ENCODE measurements around the gene RNF217.

The RNF217 gene

GRCh38 chr6:125013938-125014660 lies 51.9 kb downstream of the RNF217 start:
- Histone ChIP-seq H3K4me3 (ENCODE audit: insufficient read depth, low read depth, low read length) (no peak overlapping the region), H3K27me3 (ENCODE audit: control insufficient read depth, insufficient read depth, low read length, poor library complexity, severe bottlenecking) (no peaks in the 10 kb centered on the region), H3K4me1 (ENCODE audit: control insufficient read depth, insufficient read depth, low read length) (no peaks in the 10 kb centered on the region), H3K9me3 (ENCODE audit: control insufficient read depth, low read length) (no peaks in the 10 kb centered on the region), H3K27ac (ENCODE audit: insufficient read depth, low read depth, low read length, poor library complexity, severe bottlenecking) (no peak overlapping the region), H3K36me3 (ENCODE audit: control insufficient read depth, insufficient read depth, low read length) (no peaks in the 10 kb centered on the region)
- 95% methylated on average over 2 of the region's 2 CpGs; no CpG with 5 or more reads in 1 of the 2 experiments for WGBS, 2 experiments

GRCh38 chr6:125014661-125014957 lies 52.4 kb downstream of the RNF217 start:
- H3K36me3 ChIP-seq (ENCODE audit: control insufficient read depth, insufficient read depth, low read length): no peaks in the 10 kb centered on the region
- no peak overlapping the region for H3K27ac ChIP-seq (ENCODE audit: insufficient read depth, low read depth, low read length, poor library complexity, severe bottlenecking)
- no peak overlapping the region for H3K4me3 ChIP-seq (ENCODE audit: insufficient read depth, low read depth, low read length)
- H3K27me3 ChIP-seq (ENCODE audit: control insufficient read depth, insufficient read depth, low read length, poor library complexity, severe bottlenecking): no peaks in the 10 kb centered on the region
- no peaks in the 10 kb centered on the region for H3K9me3 ChIP-seq (ENCODE audit: control insufficient read depth, low read length)
- H3K4me1 ChIP-seq (ENCODE audit: control insufficient read depth, insufficient read depth, low read length): no peaks in the 10 kb centered on the region

- H3K9me3 ChIP-seq (ENCODE audit: control insufficient read depth, low read length): no peaks in the 10 kb centered on the region
- no peak overlapping the region for H3K27ac ChIP-seq (ENCODE audit: insufficient read depth, low read depth, low read length, poor library complexity, severe bottlenecking)
- no peaks in the 10 kb centered on the region for H3K4me1 ChIP-seq (ENCODE audit: control insufficient read depth, insufficient read depth, low read length)
- H3K4me3 ChIP-seq (ENCODE audit: insufficient read depth, low read depth, low read length): no peak overlapping the region
- H3K36me3 ChIP-seq (ENCODE audit: control insufficient read depth, insufficient read depth, low read length): no peaks in the 10 kb centered on the region
- H3K27me3 ChIP-seq (ENCODE audit: control insufficient read depth, insufficient read depth, low read length, poor library complexity, severe bottlenecking): no peaks in the 10 kb centered on the region
- 96% methylated on average over 2 of the region's 4 CpGs; no CpG with 5 or more reads in 1 of the 2 experiments for WGBS, 2 experiments
Measured at GRCh38 chr6:125015152-125015551, 52.9 kb downstream of the RNF217 start.

- Histone ChIP-seq H3K27me3 (ENCODE audit: control insufficient read depth, insufficient read depth, low read length, poor library complexity, severe bottlenecking) (no peaks in the 10 kb centered on the region), H3K36me3 (ENCODE audit: control insufficient read depth, insufficient read depth, low read length) (no peaks in the 10 kb centered on the region), H3K4me3 (ENCODE audit: insufficient read depth, low read depth, low read length) (no peak overlapping the region)
Measured at GRCh38 chr6:125018136-125018535, 55.9 kb downstream of the RNF217 start.

GRCh38 chr6:125019281-125019680 lies 57.0 kb downstream of the RNF217 start:
- H3K4me1 ChIP-seq (ENCODE audit: control insufficient read depth, insufficient read depth, low read length): no peaks in the 10 kb centered on the region
- H3K4me3 ChIP-seq (ENCODE audit: insufficient read depth, low read depth, low read length): no peak overlapping the region
- H3K36me3 ChIP-seq (ENCODE audit: control insufficient read depth, insufficient read depth, low read length): no peaks in the 10 kb centered on the region
- 92 to 93% methylated on average over 1 of the region's 2 CpGs for WGBS, 2 experiments
- H3K9me3 ChIP-seq (ENCODE audit: control insufficient read depth, low read length): no peaks in the 10 kb centered on the region
- no peak overlapping the region for H3K27ac ChIP-seq (ENCODE audit: insufficient read depth, low read depth, low read length, poor library complexity, severe bottlenecking)
- H3K27me3 ChIP-seq (ENCODE audit: control insufficient read depth, insufficient read depth, low read length, poor library complexity, severe bottlenecking): no peaks in the 10 kb centered on the region

More at GRCh38 chr6:125018136-125018535, 55.9 kb downstream of the RNF217 start:
- Histone ChIP-seq H3K4me1 (ENCODE audit: control insufficient read depth, insufficient read depth, low read length) (no peaks in the 10 kb centered on the region), H3K27ac (ENCODE audit: insufficient read depth, low read depth, low read length, poor library complexity, severe bottlenecking) (no peak overlapping the region), H3K9me3 (ENCODE audit: control insufficient read depth, low read length) (no peaks in the 10 kb centered on the region)

- Histone ChIP-seq H3K36me3 (ENCODE audit: control insufficient read depth, insufficient read depth, low read length) (no peaks in the 10 kb centered on the region), H3K9me3 (ENCODE audit: control insufficient read depth, low read length) (no peaks in the 10 kb centered on the region), H3K27me3 (ENCODE audit: control insufficient read depth, insufficient read depth, low read length, poor library complexity, severe bottlenecking) (no peaks in the 10 kb centered on the region), H3K4me3 (ENCODE audit: insufficient read depth, low read depth, low read length) (no peak overlapping the region), H3K27ac (ENCODE audit: insufficient read depth, low read depth, low read length, poor library complexity, severe bottlenecking) (no peak overlapping the region), H3K4me1 (ENCODE audit: control insufficient read depth, insufficient read depth, low read length) (no peaks in the 10 kb centered on the region)
- WGBS, 2 experiments: 73 to 87% methylated on average over 4 to 6 of the region's 6 CpGs
Measured at GRCh38 chr6:125019918-125020317, 57.7 kb downstream of the RNF217 start.

- Histone ChIP-seq H3K27me3 (ENCODE audit: control insufficient read depth, insufficient read depth, low read length, poor library complexity, severe bottlenecking) (no peaks in the 10 kb centered on the region), H3K9me3 (ENCODE audit: control insufficient read depth, low read length) (no peaks in the 10 kb centered on the region), H3K36me3 (ENCODE audit: control insufficient read depth, insufficient read depth, low read length) (no peaks in the 10 kb centered on the region), H3K27ac (ENCODE audit: insufficient read depth, low read depth, low read length, poor library complexity, severe bottlenecking) (no peak overlapping the region), H3K4me1 (ENCODE audit: control insufficient read depth, insufficient read depth, low read length) (no peaks in the 10 kb centered on the region), H3K4me3 (ENCODE audit: insufficient read depth, low read depth, low read length) (no peak overlapping the region)
- WGBS, 2 experiments: 51 to 65% methylated on average over 2 to 3 of the region's 4 CpGs
Measured at GRCh38 chr6:125020385-125020784, 58.1 kb downstream of the RNF217 start.

GRCh38 chr6:125022391-125022989 lies 60.3 kb downstream of the RNF217 start:
- Histone ChIP-seq H3K4me3 (ENCODE audit: insufficient read depth, low read depth, low read length) (no peak overlapping the region), H3K36me3 (ENCODE audit: control insufficient read depth, insufficient read depth, low read length) (no peaks in the 10 kb centered on the region), H3K9me3 (ENCODE audit: control insufficient read depth, low read length) (no peaks in the 10 kb centered on the region), H3K4me1 (ENCODE audit: control insufficient read depth, insufficient read depth, low read length) (no peaks in the 10 kb centered on the region), H3K27me3 (ENCODE audit: control insufficient read depth, insufficient read depth, low read length, poor library complexity, severe bottlenecking) (no peaks in the 10 kb centered on the region), H3K27ac (ENCODE audit: insufficient read depth, low read depth, low read length, poor library complexity, severe bottlenecking) (no peak overlapping the region)
- 95 to 97% methylated on average over 1 of the region's 1 CpG for WGBS, 2 experiments

GRCh38 chr6:125025164-125025854 lies 63.1 kb downstream of the RNF217 start:
- Histone ChIP-seq H3K4me1 (ENCODE audit: control insufficient read depth, insufficient read depth, low read length) (no peaks in the 10 kb centered on the region), H3K9me3 (ENCODE audit: control insufficient read depth, low read length) (no peaks in the 10 kb centered on the region), H3K4me3 (ENCODE audit: insufficient read depth, low read depth, low read length) (no peak overlapping the region), H3K27me3 (ENCODE audit: control insufficient read depth, insufficient read depth, low read length, poor library complexity, severe bottlenecking) (no peaks in the 10 kb centered on the region), H3K36me3 (ENCODE audit: control insufficient read depth, insufficient read depth, low read length) (no peaks in the 10 kb centered on the region), H3K27ac (ENCODE audit: insufficient read depth, low read depth, low read length, poor library complexity, severe bottlenecking) (no peak overlapping the region)
- WGBS, 2 experiments: 84 to 86% methylated on average over 3 of the region's 3 CpGs

GRCh38 chr6:125027287-125027686 lies 65.0 kb downstream of the RNF217 start:
- 75 to 79% methylated on average over 3 of the region's 3 CpGs for whole genome bisulfite sequencing, 2 experiments
- Histone ChIP-seq H3K9me3 (ENCODE audit: control insufficient read depth, low read length) (no peaks in the 10 kb centered on the region), H3K27me3 (ENCODE audit: control insufficient read depth, insufficient read depth, low read length, poor library complexity, severe bottlenecking) (no peaks in the 10 kb centered on the region), H3K4me3 (ENCODE audit: insufficient read depth, low read depth, low read length) (no peak overlapping the region), H3K36me3 (ENCODE audit: control insufficient read depth, insufficient read depth, low read length) (no peaks in the 10 kb centered on the region), H3K27ac (ENCODE audit: insufficient read depth, low read depth, low read length, poor library complexity, severe bottlenecking) (no peak overlapping the region), H3K4me1 (ENCODE audit: control insufficient read depth, insufficient read depth, low read length) (no peaks in the 10 kb centered on the region)

Measured in ectodermal cell (in vitro differentiated cells).